ENCODE data around the gene TRIM13. TPM values are rescaled to one million over a fixed set of nuclear protein-coding genes. Genes with fewer than 3 reads are reported as not detected.

The TRIM13 gene
- total RNA-seq, 1 donor = 21.7 TPM

DNA sequence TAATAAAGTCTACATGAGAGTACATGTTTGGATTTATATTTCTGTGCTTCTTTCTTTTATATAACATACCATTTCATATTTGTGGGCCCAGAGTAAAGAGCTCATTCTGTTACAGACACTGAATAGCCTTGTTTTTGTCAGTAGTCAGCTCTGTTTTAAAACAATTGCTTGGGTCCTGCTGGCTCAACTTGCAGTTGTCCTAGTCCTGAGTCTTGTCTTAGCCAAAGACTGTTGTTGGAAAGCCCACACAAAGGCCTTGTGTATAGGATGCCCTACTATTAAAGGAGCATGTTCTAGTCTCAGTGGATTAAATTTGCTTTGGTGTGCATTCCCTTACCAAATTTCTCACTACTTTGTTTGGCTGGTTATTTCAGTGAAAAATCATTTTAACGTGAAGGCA, 14.6 kb downstream of the TRIM13 start:
- Histone ChIP-seq H3K79me2 (ENCODE audit: insufficient read depth, low read length) (peaks cover 71% of the 10 kb centered on the region), H3K36me3 (ENCODE audit: insufficient read depth, low read length) (peaks cover 43% of the 10 kb centered on the region), H3K4me1 (ENCODE audit: insufficient read depth, low read length) (peaks cover 17% of the 10 kb centered on the region), H3K27ac (ENCODE audit: low read depth, low read length) (no peak overlapping the region), H2AFZ (ENCODE audit: low read length) (no peak overlapping the region), H4K20me1 (ENCODE audit: insufficient read depth, low read length) (peaks cover 4% of the 10 kb centered on the region), H3K27me3 (ENCODE audit: insufficient read depth, low read length) (no peaks in the 10 kb centered on the region), H3K4me2 (ENCODE audit: insufficient read depth, low read length) (no peak overlapping the region), H3K9me3 (ENCODE audit: low read depth, low read length) (no peaks in the 10 kb centered on the region), H3K4me3 (ENCODE audit: insufficient read depth, low read length) (no peak overlapping the region)
- TF ChIP-seq, protein P1, sequence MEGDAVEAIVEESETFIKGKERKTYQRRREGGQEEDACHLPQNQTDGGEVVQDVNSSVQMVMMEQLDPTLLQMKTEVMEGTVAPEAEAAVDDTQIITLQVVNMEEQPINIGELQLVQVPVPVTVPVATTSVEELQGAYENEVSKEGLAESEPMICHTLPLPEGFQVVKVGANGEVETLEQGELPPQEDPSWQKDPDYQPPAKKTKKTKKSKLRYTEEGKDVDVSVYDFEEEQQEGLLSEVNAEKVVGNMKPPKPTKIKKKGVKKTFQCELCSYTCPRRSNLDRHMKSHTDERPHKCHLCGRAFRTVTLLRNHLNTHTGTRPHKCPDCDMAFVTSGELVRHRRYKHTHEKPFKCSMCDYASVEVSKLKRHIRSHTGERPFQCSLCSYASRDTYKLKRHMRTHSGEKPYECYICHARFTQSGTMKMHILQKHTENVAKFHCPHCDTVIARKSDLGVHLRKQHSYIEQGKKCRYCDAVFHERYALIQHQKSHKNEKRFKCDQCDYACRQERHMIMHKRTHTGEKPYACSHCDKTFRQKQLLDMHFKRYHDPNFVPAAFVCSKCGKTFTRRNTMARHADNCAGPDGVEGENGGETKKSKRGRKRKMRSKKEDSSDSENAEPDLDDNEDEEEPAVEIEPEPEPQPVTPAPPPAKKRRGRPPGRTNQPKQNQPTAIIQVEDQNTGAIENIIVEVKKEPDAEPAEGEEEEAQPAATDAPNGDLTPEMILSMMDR (IDR thresholded peaks at IDR 0.05; ENCODE audit: extremely low read depth, low read depth, low read length) = no peak
- no peak for DNase-seq (ENCODE audit: insufficient read length, low spot score, missing footprints)

DNA sequence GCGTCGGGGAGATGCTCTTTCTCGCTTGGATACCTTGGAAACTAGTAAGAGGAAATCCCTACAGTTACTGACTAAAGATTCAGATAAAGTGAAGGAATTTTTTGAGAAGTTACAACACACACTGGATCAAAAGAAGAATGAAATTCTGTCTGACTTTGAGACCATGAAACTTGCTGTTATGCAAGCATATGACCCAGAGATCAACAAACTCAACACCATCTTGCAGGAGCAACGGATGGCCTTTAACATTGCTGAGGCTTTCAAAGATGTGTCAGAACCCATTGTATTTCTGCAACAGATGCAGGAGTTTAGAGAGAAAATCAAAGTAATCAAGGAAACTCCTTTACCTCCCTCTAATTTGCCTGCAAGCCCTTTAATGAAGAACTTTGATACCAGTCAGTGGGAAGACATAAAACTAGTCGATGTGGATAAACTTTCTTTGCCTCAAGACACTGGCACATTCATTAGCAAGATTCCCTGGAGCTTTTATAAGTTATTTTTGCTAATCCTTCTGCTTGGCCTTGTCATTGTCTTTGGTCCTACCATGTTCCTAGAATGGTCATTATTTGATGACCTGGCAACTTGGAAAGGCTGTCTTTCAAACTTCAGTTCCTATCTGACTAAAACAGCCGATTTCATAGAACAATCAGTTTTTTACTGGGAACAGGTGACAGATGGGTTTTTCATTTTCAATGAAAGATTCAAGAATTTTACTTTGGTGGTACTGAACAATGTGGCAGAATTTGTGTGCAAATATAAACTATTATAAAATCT, 15.7 kb downstream of the TRIM13 start:
- Histone ChIP-seq H3K4me1 (ENCODE audit: insufficient read depth, low read length) (peaks cover 27% of the 10 kb centered on the region), H3K27me3 (ENCODE audit: insufficient read depth, low read length) (no peaks in the 10 kb centered on the region), H2AFZ (ENCODE audit: low read length) (no peak overlapping the region), H3K9me3 (ENCODE audit: low read depth, low read length) (no peaks in the 10 kb centered on the region), H4K20me1 (ENCODE audit: insufficient read depth, low read length) (peaks cover 4% of the 10 kb centered on the region), H3K4me3 (ENCODE audit: insufficient read depth, low read length) (no peak overlapping the region), H3K4me2 (ENCODE audit: insufficient read depth, low read length) (no peak overlapping the region), H3K27ac (ENCODE audit: low read depth, low read length) (no peak overlapping the region), H3K79me2 (ENCODE audit: insufficient read depth, low read length) (peaks cover 62% of the 10 kb centered on the region), H3K36me3 (ENCODE audit: insufficient read depth, low read length) (peaks cover 43% of the 10 kb centered on the region)
- no peak for DNase-seq (ENCODE audit: insufficient read length, low spot score, missing footprints)
- TF ChIP-seq, protein P1 (IDR thresholded peaks at IDR 0.05; ENCODE audit: extremely low read depth, low read depth, low read length) = no peak

DNA sequence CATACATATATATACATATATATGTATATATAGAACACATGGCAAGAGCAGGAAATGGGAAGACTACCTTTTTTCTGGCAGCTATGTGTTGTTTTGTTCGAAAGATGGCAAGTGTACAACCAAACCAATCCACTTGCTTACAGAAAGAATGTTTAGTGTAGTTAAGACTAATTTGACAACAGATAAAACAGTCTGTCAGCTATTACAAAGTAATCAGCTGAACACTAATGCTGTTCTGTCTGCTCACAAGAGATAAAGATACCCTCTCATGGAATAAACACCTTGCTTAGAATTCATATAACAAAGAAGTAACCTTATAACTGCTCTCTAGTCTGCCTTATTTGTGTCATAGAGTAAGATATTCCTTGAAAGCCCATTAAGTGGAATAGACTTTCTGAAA, 17.5 kb downstream of the TRIM13 start:
- no peaks in the 10 kb centered on the region for H4K20me1 ChIP-seq (ENCODE audit: insufficient read depth, low read length)
- H2AFZ ChIP-seq (ENCODE audit: low read length) = no peak overlapping the region
- TF ChIP-seq, protein P1 (IDR thresholded peaks at IDR 0.05; ENCODE audit: extremely low read depth, low read depth, low read length) = no peak
- no peak overlapping the region for H3K4me3 ChIP-seq (ENCODE audit: insufficient read depth, low read length)
- H3K79me2 ChIP-seq (ENCODE audit: insufficient read depth, low read length) = peaks cover 48% of the 10 kb centered on the region
- no peak overlapping the region for H3K4me2 ChIP-seq (ENCODE audit: insufficient read depth, low read length)
- no peak for DNase-seq (ENCODE audit: insufficient read length, low spot score, missing footprints)
- H3K4me1 ChIP-seq (ENCODE audit: insufficient read depth, low read length) = peaks cover 41% of the 10 kb centered on the region
- no peaks in the 10 kb centered on the region for H3K9me3 ChIP-seq (ENCODE audit: low read depth, low read length)
- H3K27ac ChIP-seq (ENCODE audit: low read depth, low read length) = peak overlapping the region; percentile 53
- no peaks in the 10 kb centered on the region for H3K27me3 ChIP-seq (ENCODE audit: insufficient read depth, low read length)
- peaks cover 48% of the 10 kb centered on the region for H3K36me3 ChIP-seq (ENCODE audit: insufficient read depth, low read length)

DNA sequence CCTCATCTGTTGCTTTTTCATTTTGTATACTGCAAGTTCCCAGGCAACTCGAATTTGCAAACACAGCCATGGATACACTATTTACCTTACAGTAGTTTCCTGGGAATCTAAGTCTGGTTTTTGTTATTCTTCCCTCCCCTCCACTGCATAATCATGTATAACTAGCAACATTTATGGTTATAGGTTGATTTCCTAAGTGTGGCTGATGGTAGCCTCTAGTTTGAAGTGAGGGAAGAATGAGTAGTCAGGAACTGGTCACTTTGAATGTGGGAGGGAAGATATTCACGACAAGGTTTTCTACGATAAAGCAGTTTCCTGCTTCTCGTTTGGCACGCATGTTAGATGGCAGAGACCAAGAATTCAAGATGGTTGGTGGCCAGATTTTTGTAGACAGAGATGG, 18.4 kb downstream of the TRIM13 start, which contains the start of gene KCNRG:
Gene KCNRG, plus strand, starts transcription at position 187 of the 400 bp plus-strand sequence. Its CDS starts 50 bp downstream, at position 237.
- peaks cover 42% of the 10 kb centered on the region for H3K79me2 ChIP-seq (ENCODE audit: insufficient read depth, low read length)
- H3K27me3 ChIP-seq (ENCODE audit: insufficient read depth, low read length) = no peaks in the 10 kb centered on the region
- H3K9me3 ChIP-seq (ENCODE audit: low read depth, low read length) = no peaks in the 10 kb centered on the region
- peak within 1 kb of the TSS; percentile 37 for H3K4me2 ChIP-seq (ENCODE audit: insufficient read depth, low read length)
- peaks cover 41% of the 10 kb centered on the region for H3K4me1 ChIP-seq (ENCODE audit: insufficient read depth, low read length)
- H2AFZ ChIP-seq (ENCODE audit: low read length) = no peak within 1 kb of the TSS
- peak within 1 kb of the TSS; percentile 22 for H3K4me3 ChIP-seq (ENCODE audit: insufficient read depth, low read length)
- peak within 1 kb of the TSS; percentile 87 for H3K27ac ChIP-seq (ENCODE audit: low read depth, low read length)
- peaks cover 50% of the 10 kb centered on the region for H3K36me3 ChIP-seq (ENCODE audit: insufficient read depth, low read length)
- DNase-seq (ENCODE audit: insufficient read length, low spot score, missing footprints) = no peak
- no peaks in the 10 kb centered on the region for H4K20me1 ChIP-seq (ENCODE audit: insufficient read depth, low read length)
- TF ChIP-seq, protein P1 (IDR thresholded peaks at IDR 0.05; ENCODE audit: extremely low read depth, low read depth, low read length) = no peak
